ENCODE measurements around the gene MACO1.
"Not testable (repeated sequence)": the region's sequence is repeated elsewhere in the genome, so short reads cannot be mapped to it uniquely, and the experiment has no call there.

MACO1 gene

DNA sequence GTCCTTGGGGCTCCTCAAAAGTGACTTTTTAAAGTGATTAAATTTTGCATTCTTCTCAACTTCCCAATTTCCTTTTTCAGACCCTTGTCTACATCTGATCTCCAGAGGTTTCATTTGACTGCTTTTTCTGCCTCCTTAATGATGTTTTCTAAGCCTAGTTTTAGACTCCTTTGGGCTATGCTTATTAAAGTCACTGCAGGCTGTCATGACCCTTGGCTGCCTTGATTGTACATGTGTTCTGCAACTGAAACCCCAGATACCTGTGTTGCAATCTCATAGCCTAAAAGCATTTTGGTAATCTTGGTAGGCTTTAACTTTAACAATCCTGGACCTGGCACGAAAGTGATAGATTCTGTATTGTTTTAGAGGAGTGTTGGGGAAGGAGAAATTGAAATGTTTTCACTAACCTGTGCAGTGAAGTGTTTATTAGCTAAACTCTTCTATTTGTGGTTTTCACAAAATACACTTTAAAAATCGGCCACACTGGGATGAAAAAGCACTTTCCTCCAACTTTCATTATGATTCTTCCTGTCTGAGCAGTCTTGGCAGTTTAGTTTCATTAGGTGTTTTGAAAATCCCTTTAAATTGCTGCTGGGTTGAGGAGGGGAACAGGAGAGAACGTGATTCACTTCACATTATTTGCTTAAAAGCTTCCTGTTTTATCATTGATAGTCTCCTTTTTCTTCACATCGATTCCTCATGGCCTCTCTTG, 4.9 kb downstream of the MACO1 start:
- peak; percentile 14 for DNase-seq (ENCODE audit: extremely low spot score)
- TF ChIP-seq, protein P1, sequence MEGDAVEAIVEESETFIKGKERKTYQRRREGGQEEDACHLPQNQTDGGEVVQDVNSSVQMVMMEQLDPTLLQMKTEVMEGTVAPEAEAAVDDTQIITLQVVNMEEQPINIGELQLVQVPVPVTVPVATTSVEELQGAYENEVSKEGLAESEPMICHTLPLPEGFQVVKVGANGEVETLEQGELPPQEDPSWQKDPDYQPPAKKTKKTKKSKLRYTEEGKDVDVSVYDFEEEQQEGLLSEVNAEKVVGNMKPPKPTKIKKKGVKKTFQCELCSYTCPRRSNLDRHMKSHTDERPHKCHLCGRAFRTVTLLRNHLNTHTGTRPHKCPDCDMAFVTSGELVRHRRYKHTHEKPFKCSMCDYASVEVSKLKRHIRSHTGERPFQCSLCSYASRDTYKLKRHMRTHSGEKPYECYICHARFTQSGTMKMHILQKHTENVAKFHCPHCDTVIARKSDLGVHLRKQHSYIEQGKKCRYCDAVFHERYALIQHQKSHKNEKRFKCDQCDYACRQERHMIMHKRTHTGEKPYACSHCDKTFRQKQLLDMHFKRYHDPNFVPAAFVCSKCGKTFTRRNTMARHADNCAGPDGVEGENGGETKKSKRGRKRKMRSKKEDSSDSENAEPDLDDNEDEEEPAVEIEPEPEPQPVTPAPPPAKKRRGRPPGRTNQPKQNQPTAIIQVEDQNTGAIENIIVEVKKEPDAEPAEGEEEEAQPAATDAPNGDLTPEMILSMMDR (IDR thresholded peaks at IDR 0.05; ENCODE audit: control extremely low read depth, extremely low read depth, low read depth, missing control alignments), result no peak
- ChIA-PET POLR2A (no interaction called here), CTCF (interaction anchor here (1.1 to 1.4 kb wide), 2 partner anchors 8 to 375 kb away, joined by 3 to 4 read pairs; no protein-coding TSS in a partner anchor)

DNA sequence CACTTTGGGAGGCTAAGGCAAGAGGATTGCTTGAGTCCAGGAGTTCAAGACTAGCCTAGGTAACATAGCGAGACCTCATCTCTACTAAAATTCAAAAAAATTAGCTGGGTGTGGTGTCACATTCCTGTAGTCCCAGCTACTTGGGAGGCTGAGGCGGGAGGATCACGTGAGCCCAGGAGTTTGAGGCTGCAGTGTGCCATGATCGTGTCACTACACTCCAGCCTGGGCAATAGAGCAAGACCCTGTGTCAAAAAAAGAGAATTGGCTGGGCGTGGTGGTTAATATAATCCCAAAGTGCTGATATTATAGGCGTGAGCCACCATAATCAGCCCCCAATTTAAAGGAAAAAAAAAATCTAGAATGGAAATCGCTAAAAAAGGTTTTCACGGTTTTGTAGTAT, 7.0 kb downstream of the MACO1 start:
- ChIA-PET POLR2A (no interaction called here), CTCF (interaction anchor here (1.4 to 1.5 kb wide), 2 partner anchors 9 to 83 kb away, joined by 3 to 7 read pairs; no protein-coding TSS in a partner anchor)
- DNase-seq (ENCODE audit: extremely low spot score), result no peak
- TF ChIP-seq, protein P1 (IDR thresholded peaks at IDR 0.05; ENCODE audit: control extremely low read depth, extremely low read depth, low read depth, missing control alignments), result no peak

DNA sequence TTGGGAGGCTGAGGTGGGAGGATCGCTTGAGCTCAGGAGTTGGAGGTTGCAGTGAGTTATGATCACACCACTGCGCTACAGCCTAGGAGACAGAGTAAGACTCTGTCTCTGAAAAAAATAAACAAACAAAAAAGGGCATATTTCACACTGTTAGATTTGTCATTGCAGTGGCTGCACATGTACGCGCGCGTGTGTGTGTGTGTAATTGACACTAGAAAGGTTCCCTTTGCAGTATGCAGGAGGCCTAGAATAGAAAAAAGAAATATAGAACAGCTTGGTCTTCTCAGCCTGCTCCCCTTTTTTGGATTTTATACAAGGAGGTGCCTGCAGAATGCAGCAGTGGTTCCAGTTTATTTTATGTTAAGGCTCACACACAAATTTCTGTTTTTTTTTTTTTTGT, 8.6 kb downstream of the MACO1 start:
- ChIA-PET POLR2A (no interaction called here), CTCF (interaction anchor here (1.4 kb wide), 1 partner anchor 48 kb away, joined by 3 read pairs; no protein-coding TSS in a partner anchor)
- no peak for DNase-seq (ENCODE audit: extremely low spot score)
- TF ChIP-seq, protein P1 (IDR thresholded peaks at IDR 0.05; ENCODE audit: control extremely low read depth, extremely low read depth, low read depth, missing control alignments), result no peak

DNA sequence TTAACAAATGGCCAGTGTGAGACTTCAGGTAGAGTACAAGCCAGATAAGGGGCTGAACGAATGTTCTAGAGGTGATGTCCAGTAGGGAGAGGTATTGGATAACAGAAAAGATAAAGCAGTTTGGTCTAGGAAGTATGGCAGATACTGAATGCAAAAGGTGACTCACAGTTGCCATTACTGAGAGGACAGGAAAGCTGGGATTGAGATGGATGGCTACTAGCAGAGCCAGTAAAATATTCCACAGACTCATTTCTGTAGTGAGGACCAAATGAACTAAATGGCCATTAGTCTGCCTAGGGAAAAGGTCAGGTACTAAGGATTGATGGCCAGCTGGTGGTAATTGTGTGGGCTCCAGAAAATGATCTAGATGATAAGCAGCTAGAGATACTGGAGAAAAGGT, 11.5 kb downstream of the MACO1 start:
- TF ChIP-seq, protein P1 (IDR thresholded peaks at IDR 0.05; ENCODE audit: control extremely low read depth, extremely low read depth, low read depth, missing control alignments), result no peak
- ChIA-PET POLR2A (no interaction called here), CTCF (interaction anchor here (0.6 to 1.8 kb wide), 4 partner anchors 19 to 79 kb away, joined by 3 to 6 read pairs (median 4); no protein-coding TSS in a partner anchor)
- DNase-seq (ENCODE audit: extremely low spot score), result no peak

DNA sequence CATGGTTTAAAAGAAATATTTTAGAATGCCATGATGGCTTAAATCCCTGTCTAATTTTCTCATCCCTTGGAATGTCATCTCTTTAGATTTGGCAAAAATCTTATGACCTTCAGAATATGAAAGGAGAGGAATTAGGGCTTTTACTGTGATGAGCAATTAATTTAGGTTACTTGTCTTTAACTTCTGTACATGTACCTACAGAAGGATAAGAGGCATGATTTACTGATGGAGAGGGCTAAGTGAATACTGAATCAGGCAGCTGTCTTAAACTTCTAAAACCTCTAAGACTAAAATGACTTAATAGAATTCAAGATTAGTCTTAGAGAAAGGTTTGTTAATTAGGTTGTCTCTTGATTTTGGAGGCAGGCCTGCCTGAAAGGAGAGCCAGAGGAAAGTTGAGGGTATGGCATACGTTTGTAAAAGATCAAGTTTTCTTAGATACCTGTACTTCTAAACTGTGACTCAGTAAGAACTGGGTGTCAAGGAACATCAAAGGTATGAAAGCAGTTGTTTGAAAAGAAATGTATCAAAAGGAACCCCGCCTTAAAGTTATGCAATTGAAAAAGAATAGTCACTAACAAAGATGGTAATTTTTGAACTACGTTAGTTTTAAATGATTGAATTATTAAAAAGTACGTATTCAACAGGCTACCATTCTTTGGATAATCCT, 12.5 kb downstream of the MACO1 start:
- TF ChIP-seq, protein P1 (IDR thresholded peaks at IDR 0.05; ENCODE audit: control extremely low read depth, extremely low read depth, low read depth, missing control alignments), result no peak
- POLR2A ChIA-PET, result no interaction called here

DNA sequence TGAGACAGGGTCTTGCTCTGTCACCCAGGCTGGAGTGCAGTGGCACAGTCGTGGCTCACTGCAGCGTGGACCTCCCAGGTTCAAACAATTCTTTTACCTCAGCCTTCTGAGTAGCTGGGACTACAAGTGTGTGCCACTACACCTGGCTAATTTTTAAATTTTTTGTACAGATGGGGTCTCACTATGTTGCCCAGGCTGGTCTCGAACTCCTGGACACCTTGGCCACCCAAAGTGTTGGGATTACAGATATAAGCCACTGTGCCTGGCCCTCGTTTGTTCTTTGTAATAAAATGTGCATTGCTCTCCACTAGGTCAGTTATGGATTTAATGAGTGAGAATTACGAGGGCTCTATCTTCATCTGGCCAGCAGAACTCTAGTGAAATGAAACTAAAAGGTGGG, 13.9 kb downstream of the MACO1 start:
- POLR2A ChIA-PET; CTCF ChIA-PET; DNase-seq (ENCODE audit: extremely low spot score): not testable (repeated sequence)

More for the DNA sequence above, 12.5 kb downstream of the MACO1 start:
- CTCF ChIA-PET, result interaction anchor here (0.6 to 1.8 kb wide), 3 partner anchors 33 to 78 kb away, joined by 3 to 6 read pairs (median 4); no protein-coding TSS in a partner anchor
- no peak for DNase-seq (ENCODE audit: extremely low spot score)

DNA sequence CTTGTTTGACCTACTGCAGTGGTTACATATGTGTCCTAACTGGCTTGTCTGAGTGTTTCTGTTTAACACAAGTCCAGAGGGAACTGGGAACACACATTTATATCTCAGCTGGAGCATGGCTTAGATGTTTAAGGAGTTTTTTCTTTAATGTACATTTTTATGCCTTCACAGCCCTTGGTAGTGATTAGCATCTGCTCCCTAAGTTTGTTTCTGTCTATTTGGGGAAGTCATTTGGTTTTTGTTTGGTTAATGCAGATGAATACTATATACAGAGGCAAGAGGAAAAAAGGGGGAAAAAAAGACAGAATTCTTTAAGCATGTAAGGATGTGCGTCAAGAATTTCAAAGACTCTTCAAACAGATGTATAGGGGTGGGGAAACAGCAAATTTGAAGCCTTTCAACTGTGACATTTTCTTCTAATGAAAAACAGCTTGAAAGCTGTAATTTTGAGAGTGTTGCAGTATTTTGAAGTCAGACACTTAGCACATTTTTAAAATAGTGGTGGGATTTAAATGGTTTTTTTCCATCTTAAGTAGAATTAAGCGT, 15.4 kb downstream of the MACO1 start:
- no peak for DNase-seq (ENCODE audit: extremely low spot score)
- ChIA-PET POLR2A (no interaction called here), CTCF (no interaction called here)
- TF ChIP-seq, protein P1 (IDR thresholded peaks at IDR 0.05; ENCODE audit: control extremely low read depth, extremely low read depth, low read depth, missing control alignments), result no peak
